RWPE1 (cell line): ENCODE results near the gene EPS8.

Experiments
- CTCF ChIA-PET: fragments of 350-600 bp; sonication (Branson Sonifier 250); formaldehyde crosslinking; extraction: SDS; loops from one replicate; lab custom pipeline; 2021; lab: Yijun Ruan, JAX
- POLR2A ChIA-PET: fragments of 400-600 bp; formaldehyde crosslinking; extraction: SDS; loops from one replicate; lab custom pipeline; 2020; ENCODE audit warnings: antibody characterized with exemption; ENCODE audit not compliant: low non-redundant PET; lab: Yijun Ruan, JAX
- DNase-seq: peaks from one replicate; pipeline ENCODE4 v3.0.0; 2012; ENCODE audit warnings: low spot score
- H3K27ac ChIP-seq: fragments of 450-650 bp; 2 replicates; pipeline ENCODE4 v1.5.1; 2017
- TF ChIP-seq, protein P1 (sequence below): fragments of 450-650 bp; conservative IDR thresholded peaks from 2 replicates; pipeline ENCODE4 v1.5.1; 2017; ENCODE audit warnings: low read depth, mild to moderate bottlenecking

The EPS8 gene

DNA sequence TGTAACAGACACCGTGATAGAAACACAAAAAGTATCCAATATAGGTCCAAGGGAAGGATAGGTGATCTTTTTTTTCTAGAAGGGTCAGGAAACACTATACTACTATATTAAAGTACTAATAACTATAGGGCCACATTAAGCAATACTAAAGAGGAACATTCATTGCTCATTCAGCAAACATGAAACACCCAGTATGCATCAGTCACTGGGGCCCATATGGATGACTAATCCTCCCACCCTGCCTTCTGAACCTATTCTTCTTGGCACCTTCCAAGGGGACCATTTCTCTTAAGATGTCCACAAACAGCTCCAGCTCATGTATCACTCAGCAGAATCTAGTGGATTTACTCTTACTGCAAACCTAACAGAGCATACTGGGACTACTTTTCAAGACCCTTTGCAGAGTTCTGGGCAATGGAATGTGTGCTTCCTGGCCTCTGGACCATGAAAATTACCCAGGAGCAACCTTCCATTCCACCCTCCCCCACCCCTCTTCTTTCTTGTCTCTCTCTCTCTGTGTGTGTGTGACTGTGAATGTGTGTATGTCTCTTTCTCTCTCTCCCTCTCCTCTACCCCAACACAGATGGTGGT is 187.9 kb downstream of the EPS8 start:
- ChIA-PET POLR2A (no interaction called here), CTCF (no interaction called here)
- H3K27ac ChIP-seq: no peak overlapping the region
- TF ChIP-seq, protein P1, sequence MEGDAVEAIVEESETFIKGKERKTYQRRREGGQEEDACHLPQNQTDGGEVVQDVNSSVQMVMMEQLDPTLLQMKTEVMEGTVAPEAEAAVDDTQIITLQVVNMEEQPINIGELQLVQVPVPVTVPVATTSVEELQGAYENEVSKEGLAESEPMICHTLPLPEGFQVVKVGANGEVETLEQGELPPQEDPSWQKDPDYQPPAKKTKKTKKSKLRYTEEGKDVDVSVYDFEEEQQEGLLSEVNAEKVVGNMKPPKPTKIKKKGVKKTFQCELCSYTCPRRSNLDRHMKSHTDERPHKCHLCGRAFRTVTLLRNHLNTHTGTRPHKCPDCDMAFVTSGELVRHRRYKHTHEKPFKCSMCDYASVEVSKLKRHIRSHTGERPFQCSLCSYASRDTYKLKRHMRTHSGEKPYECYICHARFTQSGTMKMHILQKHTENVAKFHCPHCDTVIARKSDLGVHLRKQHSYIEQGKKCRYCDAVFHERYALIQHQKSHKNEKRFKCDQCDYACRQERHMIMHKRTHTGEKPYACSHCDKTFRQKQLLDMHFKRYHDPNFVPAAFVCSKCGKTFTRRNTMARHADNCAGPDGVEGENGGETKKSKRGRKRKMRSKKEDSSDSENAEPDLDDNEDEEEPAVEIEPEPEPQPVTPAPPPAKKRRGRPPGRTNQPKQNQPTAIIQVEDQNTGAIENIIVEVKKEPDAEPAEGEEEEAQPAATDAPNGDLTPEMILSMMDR: no peak
- peak; percentile 86 for DNase-seq

DNA sequence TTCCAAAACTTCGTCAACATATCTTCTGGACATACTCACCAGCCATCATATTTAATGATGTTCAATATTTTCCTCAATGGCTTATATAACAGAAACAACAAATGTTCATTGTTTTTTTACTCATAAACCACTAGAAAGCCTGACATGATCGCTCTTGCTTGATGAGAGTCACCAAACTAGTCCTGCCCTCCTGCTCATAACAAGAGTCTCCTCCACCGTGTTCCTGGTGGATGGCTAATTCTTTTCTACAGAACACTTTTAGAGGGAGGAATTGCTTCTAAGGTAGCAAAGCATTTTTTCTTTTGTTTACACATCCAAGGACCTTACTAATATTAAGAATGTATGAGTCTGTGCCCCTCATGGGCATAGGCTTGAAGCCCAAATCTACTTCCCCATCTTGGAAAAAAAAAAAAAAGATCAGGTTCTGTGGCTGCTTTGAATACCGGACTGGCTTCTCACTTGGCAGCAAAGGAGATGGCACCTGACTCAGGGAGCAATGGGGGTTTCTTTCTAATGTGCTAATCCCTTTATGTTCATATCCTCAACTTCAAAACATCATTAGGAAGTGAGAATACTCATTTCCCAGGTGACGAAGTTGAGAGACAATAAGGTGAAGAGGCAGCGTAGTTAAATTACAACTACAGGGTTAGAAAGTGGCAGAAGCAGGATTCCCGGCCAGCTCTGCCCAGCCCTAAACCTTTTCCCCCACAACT is 188.8 kb downstream of the EPS8 start:
- ChIA-PET POLR2A (no interaction called here), CTCF (no interaction called here)
- no peak overlapping the region for H3K27ac ChIP-seq
- TF ChIP-seq, protein P1: no peak
- no peak for DNase-seq

DNA sequence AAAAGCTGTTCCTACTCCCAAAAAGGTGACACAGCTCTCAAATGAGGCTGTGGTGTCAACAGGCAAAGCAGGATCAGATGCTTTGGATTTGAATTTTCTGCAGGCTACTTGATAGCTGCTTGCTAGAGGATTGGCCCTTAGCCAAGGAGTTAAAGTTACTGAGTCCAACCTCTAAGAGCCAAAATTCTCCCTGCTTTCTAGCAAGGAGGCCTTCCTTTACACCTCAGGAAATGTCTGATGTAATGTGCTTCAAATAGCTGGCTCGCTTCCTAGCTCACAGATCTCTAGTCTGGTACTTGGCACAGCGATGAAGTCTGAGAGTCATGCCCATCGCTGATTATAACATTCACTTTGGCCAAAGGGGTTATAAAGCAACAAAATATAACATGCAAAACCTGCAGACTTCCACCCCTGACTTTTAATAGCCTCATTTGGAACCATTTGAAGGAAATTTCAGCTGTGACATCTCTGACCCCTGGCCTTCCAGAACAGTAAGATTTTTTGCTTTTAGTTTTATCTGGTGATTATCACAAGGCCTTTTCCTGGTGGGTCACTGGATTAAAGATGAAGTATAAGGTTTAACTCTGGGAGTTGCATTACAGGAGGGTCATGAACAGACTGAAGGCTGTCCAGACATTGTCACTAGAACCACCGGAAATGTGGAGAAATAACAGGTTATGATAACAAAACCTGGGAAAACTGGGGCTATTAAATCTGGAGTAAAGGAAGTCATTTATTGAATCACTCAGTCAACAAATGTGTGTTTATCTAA is 189.7 kb downstream of the EPS8 start:
- POLR2A ChIA-PET: no interaction called here
- CTCF ChIA-PET: interaction anchor here (0.6 to 1.0 kb wide), 3 partner anchors 9 to 378 kb away, joined by 3 read pairs; partner anchors contain the start of gene RERG
- no peak overlapping the region for H3K27ac ChIP-seq
- DNase-seq: peak; percentile 15
- TF ChIP-seq, protein P1: no peak

DNA sequence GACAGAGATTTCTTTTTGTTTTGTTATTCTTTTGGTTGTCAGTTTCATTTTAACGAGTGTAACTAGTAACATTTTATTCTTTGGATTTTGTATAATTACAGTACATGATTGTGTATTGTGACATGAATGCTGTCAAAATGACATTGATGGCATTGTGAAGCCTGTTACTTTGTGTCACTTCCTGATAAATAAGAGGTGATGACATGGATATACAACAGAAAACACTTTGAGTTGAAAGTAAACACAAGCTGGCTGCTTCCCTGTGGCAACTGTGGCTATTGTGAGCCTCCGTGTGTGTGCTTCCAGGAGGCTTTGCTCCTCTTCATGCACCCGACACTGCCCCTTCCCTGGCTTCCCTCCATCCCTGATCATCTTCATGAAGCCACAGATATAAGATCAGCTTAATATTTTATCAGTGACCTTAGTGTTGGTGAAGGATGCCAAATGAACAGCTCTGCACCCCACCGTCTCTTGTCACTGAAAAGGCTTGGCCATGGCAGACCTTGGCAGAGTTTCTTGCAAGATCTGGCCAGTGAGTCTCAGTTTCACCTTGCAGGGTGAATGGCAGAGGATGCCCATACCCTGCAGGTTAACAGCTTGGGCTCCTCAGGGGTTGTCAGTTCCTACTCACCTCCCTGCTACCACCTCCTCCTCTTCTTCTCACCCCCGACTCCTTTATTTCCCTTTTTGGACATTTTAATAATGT is 191.9 kb downstream of the EPS8 start:
- H3K27ac ChIP-seq: no peak overlapping the region
- DNase-seq: no peak
- POLR2A ChIA-PET: no interaction called here
- TF ChIP-seq, protein P1: no peak
- CTCF ChIA-PET: interaction anchor here (0.7 kb wide), 1 partner anchor 14 kb away, joined by 5 read pairs; no protein-coding TSS in a partner anchor

DNA sequence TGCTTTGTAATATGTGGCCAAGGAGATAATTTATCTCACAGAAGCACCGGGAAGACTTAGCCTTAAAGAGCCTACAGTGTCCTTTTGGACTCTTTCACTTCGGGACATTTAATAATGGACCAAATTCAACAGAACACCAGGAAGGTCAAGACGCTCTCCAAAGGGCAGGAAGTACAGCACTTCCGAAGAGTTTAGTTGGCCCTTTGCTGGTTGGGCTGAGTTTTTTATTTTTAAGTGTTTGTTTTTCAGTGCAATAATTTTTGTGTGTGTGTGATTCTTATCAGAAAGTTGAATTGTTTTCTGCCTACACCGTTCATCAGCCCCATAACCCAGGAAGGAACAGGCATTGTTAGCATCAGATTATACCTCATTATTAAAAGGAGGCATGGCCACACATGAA is 193.0 kb downstream of the EPS8 start:
- DNase-seq: no peak
- CTCF ChIA-PET: interaction anchor here (0.7 kb wide), 1 partner anchor 13 kb away, joined by 5 read pairs; no protein-coding TSS in a partner anchor
- TF ChIP-seq, protein P1: no peak
- POLR2A ChIA-PET: no interaction called here
- no peak overlapping the region for H3K27ac ChIP-seq

DNA sequence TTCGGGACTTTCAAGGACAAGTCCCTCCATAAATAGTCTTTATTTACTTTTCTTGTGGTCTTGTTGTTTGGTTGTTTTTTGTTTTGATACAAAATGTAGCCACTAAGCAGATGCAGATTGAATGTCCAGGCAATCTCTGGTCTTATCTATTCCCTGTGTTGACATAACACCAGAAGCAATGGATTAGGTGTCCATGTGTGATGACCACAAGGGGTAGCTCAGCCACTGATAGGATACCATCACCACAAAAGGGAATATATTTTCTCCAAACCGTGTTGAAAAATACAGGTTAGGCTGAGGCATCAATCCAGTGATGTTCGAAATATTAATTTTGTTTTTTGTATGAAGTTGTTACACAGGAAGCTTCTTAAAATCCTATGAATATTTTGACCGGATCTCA is 196.3 kb downstream of the EPS8 start:
- DNase-seq: no peak
- CTCF ChIA-PET: interaction anchor here (0.6 to 1.2 kb wide), 3 partner anchors 263 to 1927 kb away, joined by 3 to 4 read pairs (median 4); no protein-coding TSS in a partner anchor
- POLR2A ChIA-PET: no interaction called here
- TF ChIP-seq, protein P1: no peak
- no peak overlapping the region for H3K27ac ChIP-seq
